OCI-LY1 (cell line): Measurements from ENCODE around the gene CAMTA1.

Experiments used
- EZH2 ChIP-seq: fragments of 200-600 bp; sonication (generic), shearing (Covaris generic); IDR thresholded peaks from 2 replicates; pipeline ENCODE4 v1.8.0; 2017; ENCODE audit warnings: borderline replicate concordance, mixed run types, mild to moderate bottlenecking, antibody characterized with exemption, low read length, moderate library complexity, mixed read lengths
- TF ChIP-seq, protein P1 (sequence below): fragments of 200-600 bp; sonication (generic), shearing (Covaris generic); IDR thresholded peaks from 2 replicates; pipeline ENCODE4 v1.5.1; 2017; ENCODE audit warnings: mild to moderate bottlenecking, antibody characterized with exemption, low read length, moderate library complexity, mixed read lengths

DNA sequence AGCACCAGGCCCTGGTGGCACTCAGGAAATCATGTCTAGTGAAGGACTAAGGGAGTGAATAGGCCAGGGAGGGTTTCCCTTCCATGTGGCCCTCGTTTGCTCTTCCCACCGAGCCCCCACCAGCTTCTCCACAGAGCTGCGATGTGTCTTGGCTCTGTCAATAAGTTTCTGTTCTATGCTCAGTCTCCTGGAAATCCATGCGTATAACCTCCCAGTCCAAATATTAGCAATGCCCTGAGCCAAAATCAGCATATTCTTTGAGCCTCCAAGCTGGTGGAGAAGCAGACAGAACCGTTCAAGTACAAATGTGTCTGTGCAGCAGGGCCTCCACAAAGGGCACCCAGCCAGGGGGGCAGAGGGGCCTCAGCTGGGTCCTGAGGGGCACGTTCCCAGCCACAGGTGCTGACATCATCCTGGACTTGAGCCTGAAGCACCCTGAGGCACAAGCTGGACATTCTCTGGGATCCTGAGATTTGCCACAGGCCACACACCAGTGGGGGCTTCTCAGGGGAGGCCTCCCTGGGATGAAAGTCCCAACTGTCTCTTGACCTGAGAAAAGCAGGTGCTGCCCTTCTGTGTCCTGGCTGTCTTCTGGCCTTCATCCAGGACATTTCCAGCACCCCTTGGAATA, 635.3 kb downstream of the CAMTA1 start:
- TF ChIP-seq, protein P1, sequence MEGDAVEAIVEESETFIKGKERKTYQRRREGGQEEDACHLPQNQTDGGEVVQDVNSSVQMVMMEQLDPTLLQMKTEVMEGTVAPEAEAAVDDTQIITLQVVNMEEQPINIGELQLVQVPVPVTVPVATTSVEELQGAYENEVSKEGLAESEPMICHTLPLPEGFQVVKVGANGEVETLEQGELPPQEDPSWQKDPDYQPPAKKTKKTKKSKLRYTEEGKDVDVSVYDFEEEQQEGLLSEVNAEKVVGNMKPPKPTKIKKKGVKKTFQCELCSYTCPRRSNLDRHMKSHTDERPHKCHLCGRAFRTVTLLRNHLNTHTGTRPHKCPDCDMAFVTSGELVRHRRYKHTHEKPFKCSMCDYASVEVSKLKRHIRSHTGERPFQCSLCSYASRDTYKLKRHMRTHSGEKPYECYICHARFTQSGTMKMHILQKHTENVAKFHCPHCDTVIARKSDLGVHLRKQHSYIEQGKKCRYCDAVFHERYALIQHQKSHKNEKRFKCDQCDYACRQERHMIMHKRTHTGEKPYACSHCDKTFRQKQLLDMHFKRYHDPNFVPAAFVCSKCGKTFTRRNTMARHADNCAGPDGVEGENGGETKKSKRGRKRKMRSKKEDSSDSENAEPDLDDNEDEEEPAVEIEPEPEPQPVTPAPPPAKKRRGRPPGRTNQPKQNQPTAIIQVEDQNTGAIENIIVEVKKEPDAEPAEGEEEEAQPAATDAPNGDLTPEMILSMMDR = no peak
- no peak for TF ChIP-seq EZH2
